ENCODE data around the gene COQ3.
"Not testable (repeated sequence)": the region's sequence is repeated elsewhere in the genome, so short reads cannot be mapped to it uniquely, and the experiment has no call there.

The COQ3 gene

GRCh38 chr6:99384507-99384906 lies 9.5 kb downstream of the COQ3 start:
- DNase-seq (ENCODE audit: low read depth, low spot score), result no peak

GRCh38 chr6:99378636-99379035 lies 15.4 kb downstream of the COQ3 start:
- DNase-seq (ENCODE audit: low read depth, low spot score), result no peak

GRCh38 chr6:99369533-99369932 lies 24.5 kb downstream of the COQ3 start:
- DNase-seq (ENCODE audit: low read depth, low spot score), result no peak

GRCh38 chr6:99366852-99367251 lies 27.1 kb downstream of the COQ3 start:
- no peak for DNase-seq (ENCODE audit: low read depth, low spot score)

- DNase-seq (ENCODE audit: low read depth, low spot score), result no peak
These were observed 30.0 kb downstream of the COQ3 start for GRCh38 chr6:99364026-99364425.

GRCh38 chr6:99362678-99363268 lies 31.2 kb downstream of the COQ3 start:
- DNase-seq (ENCODE audit: low read depth, low spot score), result no peak

- DNase-seq (ENCODE audit: low read depth, low spot score), result no peak
These were observed 34.2 kb downstream of the COQ3 start for GRCh38 chr6:99359800-99360199.

GRCh38 chr6:99356641-99357040 lies 37.4 kb downstream of the COQ3 start:
- DNase-seq (ENCODE audit: low read depth, low spot score), result no peak

GRCh38 chr6:99354983-99355382 lies 39.0 kb downstream of the COQ3 start:
- no peak for DNase-seq (ENCODE audit: low read depth, low spot score)

GRCh38 chr6:99353126-99353525 lies 40.9 kb downstream of the COQ3 start:
- DNase-seq (ENCODE audit: low read depth, low spot score), result no peak

- DNase-seq (ENCODE audit: low read depth, low spot score), result no peak
These were observed 43.4 kb downstream of the COQ3 start for GRCh38 chr6:99350573-99350972.

- DNase-seq (ENCODE audit: low read depth, low spot score), result no peak
These were observed 44.5 kb downstream of the COQ3 start, which contains the start of gene FAXC for GRCh38 chr6:99349171-99350141. FAXC (minus strand) TSS chr6:99349674; CDS start chr6:99349372, 302 bp downstream.

GRCh38 chr6:99348288-99349170 lies 45.5 kb downstream of the COQ3 start:
- DNase-seq (ENCODE audit: low read depth, low spot score), result no peak

- no peak for DNase-seq (ENCODE audit: low read depth, low spot score)
These were observed 46.2 kb downstream of the COQ3 start for GRCh38 chr6:99347804-99348203.

- no peak for DNase-seq (ENCODE audit: low read depth, low spot score)
These were observed 47.4 kb downstream of the COQ3 start for GRCh38 chr6:99346595-99346994.

GRCh38 chr6:99345164-99345563 lies 48.8 kb downstream of the COQ3 start:
- DNase-seq (ENCODE audit: low read depth, low spot score), result no peak

- DNase-seq (ENCODE audit: low read depth, low spot score), result no peak
These were observed 49.7 kb downstream of the COQ3 start for GRCh38 chr6:99344289-99344688.

- DNase-seq (ENCODE audit: low read depth, low spot score), result no peak
These were observed 52.0 kb downstream of the COQ3 start for GRCh38 chr6:99341862-99342455.

- DNase-seq (ENCODE audit: low read depth, low spot score), result no peak
These were observed 55.8 kb downstream of the COQ3 start for GRCh38 chr6:99338188-99338587.

GRCh38 chr6:99335298-99335697 lies 58.7 kb downstream of the COQ3 start:
- not testable (repeated sequence) for DNase-seq (ENCODE audit: low read depth, low spot score)

GRCh38 chr6:99334526-99335127 lies 59.4 kb downstream of the COQ3 start:
- no peak for DNase-seq (ENCODE audit: low read depth, low spot score)
